Kidney epithelial cell (primary cell): ENCODE measurements around the gene TESK2. TPM values are rescaled to one million over a fixed set of nuclear protein-coding genes. Genes with fewer than 3 reads are reported as not detected.

Experiments used
- DNase-seq: peaks from one replicate; pipeline ENCODE4 v3.0.0-alpha.2; 2010; ENCODE audit warnings: low read depth
- H3K27me3 ChIP-seq: 2 replicates; pipeline ENCODE4 v1.6.0; 2011; ENCODE audit warnings: low read length; ENCODE audit not compliant: control insufficient read depth, insufficient read depth
- H3K36me3 ChIP-seq: 2 replicates; pipeline ENCODE4 v1.5.1; 2011; ENCODE audit warnings: low read length; ENCODE audit not compliant: control insufficient read depth, insufficient read depth
- H3K4me3 ChIP-seq: 2 replicates; pipeline ENCODE4 v1.5.1; 2011; ENCODE audit warnings: low read depth, mild to moderate bottlenecking, control low read depth, low read length
- CTCF ChIP-seq: IDR thresholded peaks from 2 replicates; pipeline ENCODE4 v1.5.1; 2011; ENCODE audit warnings: mild to moderate bottlenecking, moderate library complexity, low read length, control low read depth, inconsistent platforms; ENCODE audit not compliant: insufficient read depth, poor library complexity, severe bottlenecking
- total RNA-seq: library from RNA; depleted of rRNA; stranded (reverse); fragments of >200 nt; gene quantifications from 2 replicates; pipeline ENCODE4 v1.2.3, GENCODE V29; 2015

TESK2 gene
- total RNA-seq, 1 donor from 2014 or later: 2.5 TPM

GRCh38 chr1:45454464-45454863 is 36.5 kb downstream of the TESK2 start:
- no peak for DNase-seq
- Histone ChIP-seq H3K36me3 (no peaks in the 10 kb centered on the region), H3K27me3 (no peaks in the 10 kb centered on the region), H3K4me3 (no peak overlapping the region)
- no peak for TF ChIP-seq CTCF

- no peaks in the 10 kb centered on the region for H3K27me3 ChIP-seq
- H3K36me3 ChIP-seq: no peaks in the 10 kb centered on the region
- no peak for TF ChIP-seq CTCF
- no peak for DNase-seq
- no peak overlapping the region for H3K4me3 ChIP-seq
These were observed 38.5 kb downstream of the TESK2 start for GRCh38 chr1:45452503-45452902.

- H3K27me3 ChIP-seq: no peaks in the 10 kb centered on the region
- no peak for DNase-seq
- no peak for TF ChIP-seq CTCF
- H3K36me3 ChIP-seq: no peaks in the 10 kb centered on the region
- H3K4me3 ChIP-seq: no peak overlapping the region
These were observed 42.6 kb downstream of the TESK2 start for GRCh38 chr1:45448357-45448756.

GRCh38 chr1:45446950-45447672 is 43.9 kb downstream of the TESK2 start:
- no peak overlapping the region for H3K4me3 ChIP-seq
- TF ChIP-seq CTCF: no peak
- H3K36me3 ChIP-seq: no peaks in the 10 kb centered on the region
- no peak for DNase-seq
- H3K27me3 ChIP-seq: no peaks in the 10 kb centered on the region

GRCh38 chr1:45446530-45446929 is 44.4 kb downstream of the TESK2 start:
- H3K4me3 ChIP-seq: no peak overlapping the region
- H3K27me3 ChIP-seq: no peaks in the 10 kb centered on the region
- no peaks in the 10 kb centered on the region for H3K36me3 ChIP-seq
- no peak for TF ChIP-seq CTCF
- no peak for DNase-seq

- H3K27me3 ChIP-seq: no peaks in the 10 kb centered on the region
- no peak overlapping the region for H3K4me3 ChIP-seq
- no peak for TF ChIP-seq CTCF
- no peak for DNase-seq
- H3K36me3 ChIP-seq: no peaks in the 10 kb centered on the region
These were observed 46.3 kb downstream of the TESK2 start for GRCh38 chr1:45444609-45445131.
